Measurements from ENCODE around the gene MRPL41.

The MRPL41 gene

DNA sequence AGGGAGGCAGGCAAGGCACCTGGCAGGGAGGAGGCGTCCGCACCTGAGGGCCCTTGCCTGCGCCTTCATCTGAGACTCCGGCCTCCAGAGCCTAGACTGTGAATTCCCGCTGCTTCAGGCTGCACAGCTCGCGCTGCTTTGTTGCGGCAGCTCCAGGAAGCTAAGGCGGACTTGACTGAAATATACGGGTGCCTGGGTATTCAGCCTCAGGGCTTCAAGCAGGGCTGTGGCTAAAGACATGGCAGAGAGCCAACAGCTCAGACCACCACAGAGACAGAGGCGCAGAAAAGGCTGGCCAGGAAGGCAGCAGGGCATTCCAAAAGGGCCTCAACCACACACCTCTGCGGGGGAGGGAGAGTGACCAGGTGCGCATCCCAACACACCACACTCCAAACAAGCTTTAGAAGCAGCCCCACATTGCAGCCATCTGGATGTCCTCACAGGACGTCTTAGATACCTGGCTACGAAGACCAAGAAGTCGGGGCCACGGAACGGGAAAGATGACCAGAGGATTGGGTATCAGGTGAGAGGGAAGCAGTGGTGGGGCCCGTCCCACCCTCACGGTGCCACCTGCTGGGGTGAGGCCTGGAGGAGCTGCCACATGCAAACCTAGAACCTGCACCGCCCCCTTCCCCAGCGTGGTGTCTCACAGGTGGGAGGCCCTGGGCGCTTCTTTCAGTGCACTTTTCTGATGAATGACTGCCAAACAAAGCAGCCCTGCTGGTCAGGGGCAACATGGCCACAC, 28.7 kb downstream of the MRPL41 start:
- Histone ChIP-seq H3K9me2 (replicated peaks; ENCODE audit: low read depth, low read length) (no peaks in the 10 kb centered on the region), H3K9ac (ENCODE audit: low read depth, low read length, poor library complexity, severe bottlenecking) (no peak overlapping the region), H3K27me3 (ENCODE audit: insufficient read depth, low read length, poor library complexity, severe bottlenecking) (no peaks in the 10 kb centered on the region), H2AFZ (ENCODE audit: low read length) (no peak overlapping the region), H3K79me2 (ENCODE audit: insufficient read depth, low read length) (peaks cover 33% of the 10 kb centered on the region), H3K4me3 (ENCODE audit: low read length, poor library complexity, severe bottlenecking) (no peak overlapping the region), H3K4me2 (ENCODE audit: low read depth, low read length, poor library complexity, severe bottlenecking) (no peak overlapping the region), H3K36me3 (ENCODE audit: insufficient read depth, low read length) (peaks cover 3% of the 10 kb centered on the region; the same call in 1 of the 2 replicates), H4K20me1 (ENCODE audit: insufficient read depth, low read length, poor library complexity, severe bottlenecking) (peaks cover 28% of the 10 kb centered on the region), H3K4me1 (ENCODE audit: insufficient read depth, low read length, poor library complexity, severe bottlenecking) (peaks cover 26% of the 10 kb centered on the region), H3F3A (ENCODE audit: low read depth) (no peaks in the 10 kb centered on the region), H3K9me3 (ENCODE audit: insufficient read depth, low read depth, low read length) (no peaks in the 10 kb centered on the region)
- TF ChIP-seq, protein P1, sequence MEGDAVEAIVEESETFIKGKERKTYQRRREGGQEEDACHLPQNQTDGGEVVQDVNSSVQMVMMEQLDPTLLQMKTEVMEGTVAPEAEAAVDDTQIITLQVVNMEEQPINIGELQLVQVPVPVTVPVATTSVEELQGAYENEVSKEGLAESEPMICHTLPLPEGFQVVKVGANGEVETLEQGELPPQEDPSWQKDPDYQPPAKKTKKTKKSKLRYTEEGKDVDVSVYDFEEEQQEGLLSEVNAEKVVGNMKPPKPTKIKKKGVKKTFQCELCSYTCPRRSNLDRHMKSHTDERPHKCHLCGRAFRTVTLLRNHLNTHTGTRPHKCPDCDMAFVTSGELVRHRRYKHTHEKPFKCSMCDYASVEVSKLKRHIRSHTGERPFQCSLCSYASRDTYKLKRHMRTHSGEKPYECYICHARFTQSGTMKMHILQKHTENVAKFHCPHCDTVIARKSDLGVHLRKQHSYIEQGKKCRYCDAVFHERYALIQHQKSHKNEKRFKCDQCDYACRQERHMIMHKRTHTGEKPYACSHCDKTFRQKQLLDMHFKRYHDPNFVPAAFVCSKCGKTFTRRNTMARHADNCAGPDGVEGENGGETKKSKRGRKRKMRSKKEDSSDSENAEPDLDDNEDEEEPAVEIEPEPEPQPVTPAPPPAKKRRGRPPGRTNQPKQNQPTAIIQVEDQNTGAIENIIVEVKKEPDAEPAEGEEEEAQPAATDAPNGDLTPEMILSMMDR (conservative IDR thresholded peaks at IDR 0.05; ENCODE audit: low read length) = no peak
- no peak for TF ChIP-seq EZH2phosphoT487 (IDR thresholded peaks at IDR 0.05; ENCODE audit: borderline replicate concordance)

DNA sequence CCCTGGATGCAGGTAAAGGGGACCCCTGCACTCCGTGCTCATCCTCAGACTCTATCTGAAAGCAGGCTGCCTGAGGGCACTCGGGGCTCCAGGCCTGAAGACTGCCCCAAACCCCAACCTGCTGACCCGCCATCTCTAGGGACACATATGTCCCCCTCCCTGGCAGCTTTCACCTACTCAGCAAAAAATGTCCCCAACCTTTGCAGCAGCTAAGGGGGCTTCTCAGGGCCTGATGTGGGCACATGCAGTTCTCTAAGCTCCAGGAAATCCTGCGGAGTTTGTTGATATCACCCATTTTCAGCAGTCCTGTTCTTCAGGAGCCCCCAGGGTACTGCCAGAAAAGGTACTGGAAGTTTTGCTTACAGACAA, 29.3 kb downstream of the MRPL41 start:
- Histone ChIP-seq H3K36me3 (ENCODE audit: insufficient read depth, low read length) (peaks cover 3% of the 10 kb centered on the region; the same call in 1 of the 2 replicates), H3K79me2 (ENCODE audit: insufficient read depth, low read length) (peaks cover 28% of the 10 kb centered on the region)
- no peak for TF ChIP-seq EZH2phosphoT487 (IDR thresholded peaks at IDR 0.05; ENCODE audit: borderline replicate concordance)
- TF ChIP-seq, protein P1 (conservative IDR thresholded peaks at IDR 0.05; ENCODE audit: low read length) = no peak

DNA sequence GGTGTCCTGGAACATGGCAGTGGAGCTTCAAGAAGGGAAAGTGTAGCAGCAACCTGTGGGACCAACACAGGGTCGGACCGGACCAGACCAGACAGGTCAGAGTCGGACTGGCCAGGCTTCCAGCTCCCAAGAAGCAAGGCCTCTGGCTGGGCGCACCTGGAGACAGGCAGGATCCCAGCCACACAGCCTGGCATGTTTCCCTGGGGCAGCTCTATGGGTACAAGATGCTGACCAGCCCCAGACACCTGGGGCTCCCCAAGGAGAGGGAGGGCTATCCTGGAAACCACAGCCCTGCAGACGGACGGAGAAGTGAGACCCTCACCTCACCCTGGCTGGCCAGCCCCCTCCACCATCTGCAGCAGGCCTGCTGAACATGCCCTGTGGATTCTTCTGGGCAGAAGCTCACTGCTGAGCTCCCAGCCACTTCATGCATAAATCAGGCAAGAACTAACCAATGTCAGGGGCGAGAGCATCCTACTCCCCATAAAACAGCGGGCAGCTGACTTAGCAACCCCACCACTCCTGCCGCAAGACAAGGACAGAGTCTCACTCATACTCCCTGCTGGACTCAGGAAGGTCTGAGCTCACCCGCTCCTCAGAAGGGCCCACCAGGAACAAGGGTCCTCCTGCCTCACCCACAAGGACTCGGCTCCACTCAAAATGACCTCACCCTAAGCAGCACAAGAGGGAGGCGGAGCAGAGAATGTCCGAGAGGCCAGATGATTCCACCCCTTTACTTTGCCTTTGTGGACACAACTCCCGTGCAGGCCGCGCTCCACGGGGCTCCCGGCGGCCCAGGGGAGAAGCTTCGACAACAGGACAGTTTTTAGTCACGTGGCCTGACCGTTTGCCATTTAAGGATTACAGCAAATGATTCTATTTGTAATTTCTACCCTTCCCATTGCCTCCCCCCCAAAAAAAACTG, 29.9 kb downstream of the MRPL41 start:
- no peaks in the 10 kb centered on the region for H3K9me3 ChIP-seq (ENCODE audit: insufficient read depth, low read depth, low read length)
- H3K79me2 ChIP-seq (ENCODE audit: insufficient read depth, low read length) = peaks cover 21% of the 10 kb centered on the region
- no peaks in the 10 kb centered on the region for H3F3A ChIP-seq (ENCODE audit: low read depth)

More for the DNA sequence above, 29.3 kb downstream of the MRPL41 start:
- Histone ChIP-seq H3K4me3 (ENCODE audit: low read length, poor library complexity, severe bottlenecking) (no peak overlapping the region), H4K20me1 (ENCODE audit: insufficient read depth, low read length, poor library complexity, severe bottlenecking) (peaks cover 25% of the 10 kb centered on the region), H3F3A (ENCODE audit: low read depth) (no peaks in the 10 kb centered on the region), H2AFZ (ENCODE audit: low read length) (no peak overlapping the region), H3K4me1 (ENCODE audit: insufficient read depth, low read length, poor library complexity, severe bottlenecking) (peaks cover 25% of the 10 kb centered on the region), H3K4me2 (ENCODE audit: low read depth, low read length, poor library complexity, severe bottlenecking) (no peak overlapping the region), H3K9me3 (ENCODE audit: insufficient read depth, low read depth, low read length) (no peaks in the 10 kb centered on the region), H3K27me3 (ENCODE audit: insufficient read depth, low read length, poor library complexity, severe bottlenecking) (no peaks in the 10 kb centered on the region), H3K9ac (ENCODE audit: low read depth, low read length, poor library complexity, severe bottlenecking) (no peak overlapping the region), H3K9me2 (replicated peaks; ENCODE audit: low read depth, low read length) (no peaks in the 10 kb centered on the region)

More for the DNA sequence above, 29.9 kb downstream of the MRPL41 start:
- Histone ChIP-seq H3K4me1 (ENCODE audit: insufficient read depth, low read length, poor library complexity, severe bottlenecking) (peaks cover 18% of the 10 kb centered on the region), H3K9me2 (replicated peaks; ENCODE audit: low read depth, low read length) (no peaks in the 10 kb centered on the region), H3K36me3 (ENCODE audit: insufficient read depth, low read length) (peaks cover 3% of the 10 kb centered on the region; the same call in 1 of the 2 replicates), H3K4me2 (ENCODE audit: low read depth, low read length, poor library complexity, severe bottlenecking) (no peak overlapping the region), H3K4me3 (ENCODE audit: low read length, poor library complexity, severe bottlenecking) (no peak overlapping the region), H3K9ac (ENCODE audit: low read depth, low read length, poor library complexity, severe bottlenecking) (no peak overlapping the region), H4K20me1 (ENCODE audit: insufficient read depth, low read length, poor library complexity, severe bottlenecking) (peaks cover 18% of the 10 kb centered on the region), H3K27me3 (ENCODE audit: insufficient read depth, low read length, poor library complexity, severe bottlenecking) (no peaks in the 10 kb centered on the region), H2AFZ (ENCODE audit: low read length) (no peak overlapping the region)
- no peak for TF ChIP-seq EZH2phosphoT487 (IDR thresholded peaks at IDR 0.05; ENCODE audit: borderline replicate concordance)
- TF ChIP-seq, protein P1 (conservative IDR thresholded peaks at IDR 0.05; ENCODE audit: low read length) = no peak

Measured in Loucy (cell line).